IPS DF 4.7 (cell line): Measurements from ENCODE around the gene TTC23.

Experiments
- DNase-seq: peaks from one replicate; pipeline ENCODE4 v3.0.0-alpha.2; 2013; ENCODE audit warnings: low spot score; ENCODE audit errors: extremely low read depth

The TTC23 gene

GRCh38 chr15:99249270-99249841, at the start of gene TTC23:
Gene TTC23, minus strand, starts transcription at chr15:99249581. Its CDS starts 20,869 bp downstream, at chr15:99228712.
- no peak for DNase-seq

- DNase-seq = no peak
These were observed 47.0 kb upstream of the TTC23 start for GRCh38 chr15:99296386-99296785.

GRCh38 chr15:99295840-99296239, 46.5 kb upstream of the TTC23 start:
- no peak for DNase-seq

- DNase-seq = no peak
These were observed 42.3 kb upstream of the TTC23 start for GRCh38 chr15:99291643-99292042.

- DNase-seq = no peak
These were observed 34.3 kb upstream of the TTC23 start for GRCh38 chr15:99283717-99284116.

- no peak for DNase-seq
These were observed 33.2 kb upstream of the TTC23 start for GRCh38 chr15:99282586-99282985.

GRCh38 chr15:99282121-99282520, 32.7 kb upstream of the TTC23 start:
- no peak for DNase-seq

GRCh38 chr15:99279827-99280226, 30.4 kb upstream of the TTC23 start:
- no peak for DNase-seq

GRCh38 chr15:99279290-99279689, 29.9 kb upstream of the TTC23 start:
- no peak for DNase-seq

GRCh38 chr15:99275525-99276128, 26.2 kb upstream of the TTC23 start:
- DNase-seq = no peak

GRCh38 chr15:99275061-99275460, 25.7 kb upstream of the TTC23 start:
- DNase-seq = no peak

- DNase-seq = no peak
These were observed 24.4 kb upstream of the TTC23 start for GRCh38 chr15:99273801-99274200.

- DNase-seq = no peak
These were observed 19.1 kb upstream of the TTC23 start for GRCh38 chr15:99268431-99268830.

- DNase-seq = no peak
These were observed 18.6 kb upstream of the TTC23 start for GRCh38 chr15:99267957-99268356.

GRCh38 chr15:99265541-99266070, 16.2 kb upstream of the TTC23 start:
- no peak for DNase-seq

GRCh38 chr15:99264125-99264524, 14.7 kb upstream of the TTC23 start:
- no peak for DNase-seq

- no peak for DNase-seq
These were observed 7.8 kb upstream of the TTC23 start for GRCh38 chr15:99257107-99257750.

GRCh38 chr15:99253381-99254090, 4.2 kb upstream of the TTC23 start:
- DNase-seq = no peak

- DNase-seq = no peak
These were observed 2.9 kb upstream of the TTC23 start for GRCh38 chr15:99252326-99252725.

GRCh38 chr15:99250857-99251841, 1.8 kb upstream of the TTC23 start, which contains the start of gene LRRC28:
Gene LRRC28, plus strand, starts transcription at chr15:99251481. Its CDS starts 4,477 bp downstream, at chr15:99255958.
- peak; percentile 98 for DNase-seq

GRCh38 chr15:99250494-99250856, 1.1 kb upstream of the TTC23 start:
- DNase-seq = no peak
